ENCODE measurements around the gene FAS. TPM values are rescaled to one million over a fixed set of nuclear protein-coding genes. Genes with fewer than 3 reads are reported as not detected.

Gene FAS
- total and polyA plus RNA-seq, 2 experiments from 2014 or later: 0.77 to 1.2 TPM

DNA sequence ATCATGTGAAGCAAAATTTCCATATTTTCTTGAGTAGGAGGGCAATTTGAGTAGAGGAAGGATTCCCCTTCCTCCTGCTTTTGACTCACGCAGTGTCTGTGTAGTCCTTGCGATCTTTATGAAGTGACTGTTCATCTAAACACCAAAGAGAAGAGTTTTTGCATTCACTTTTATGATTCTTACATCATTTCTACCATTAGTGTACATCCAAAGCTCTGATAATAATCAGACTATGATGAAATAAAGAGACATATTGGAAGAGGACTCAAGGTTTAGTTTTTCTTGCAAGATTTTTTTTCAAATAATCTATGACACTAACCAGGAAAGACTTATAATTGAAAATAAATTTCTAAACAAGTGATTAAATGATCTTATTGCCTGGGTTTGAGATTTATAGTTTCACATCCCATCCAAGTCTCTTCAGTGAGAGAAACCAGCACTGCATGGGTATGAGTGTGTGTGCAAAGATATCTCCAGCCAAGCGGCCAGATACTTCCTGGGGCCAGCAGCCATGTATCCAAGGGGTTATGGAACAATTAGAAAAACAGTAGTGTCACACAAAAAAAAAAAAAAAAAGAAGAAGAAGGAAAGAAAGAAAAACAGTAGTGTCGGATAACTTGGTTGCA, 36.0 kb upstream of the FAS start:
- Histone ChIP-seq H3K4me1 (ENCODE audit: low read depth) (peaks cover 33% of the 10 kb centered on the region), H3K27me3 (no peaks in the 10 kb centered on the region), H3K4me3 (no peak overlapping the region), H3K9me3 (ENCODE audit: low read depth) (no peaks in the 10 kb centered on the region), H3K36me3 (no peaks in the 10 kb centered on the region), H3K27ac (no peak overlapping the region)
- TF ChIP-seq CTCF (IDR thresholded peaks at IDR 0.05; ENCODE audit: low read depth, low read length): no peak
- no peak for DNase-seq (ENCODE audit: low read depth in 1 of 2, low spot score in 1 of 2)

DNA sequence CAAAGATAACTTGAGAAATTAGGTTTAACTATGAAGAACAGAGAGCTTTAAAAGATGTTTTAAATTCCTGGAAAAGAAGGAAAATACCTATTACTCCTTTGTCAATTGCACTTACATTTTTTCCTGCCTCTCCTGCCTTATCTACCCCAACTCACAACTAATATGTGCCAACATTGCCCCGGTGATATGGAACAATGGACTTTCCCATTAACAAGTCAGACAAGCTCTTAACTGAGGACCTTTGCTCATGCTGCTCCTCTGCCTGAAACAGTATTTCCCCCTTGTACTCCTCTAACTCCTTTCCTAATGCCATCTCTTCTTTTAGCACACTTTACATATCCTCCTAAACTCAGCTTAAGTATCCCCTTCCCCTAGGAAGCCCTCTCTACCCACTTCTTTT, 33.2 kb upstream of the FAS start:
- H3K4me3 ChIP-seq: no peak overlapping the region
- DNase-seq (ENCODE audit: low read depth in 1 of 2, low spot score in 1 of 2): no peak

GRCh38 chr10:88958721-88959120, 31.9 kb upstream of the FAS start:
- Histone ChIP-seq H3K4me3 (no peak overlapping the region), H3K4me1 (ENCODE audit: low read depth) (no peaks in the 10 kb centered on the region), H3K9me3 (ENCODE audit: low read depth) (peaks cover 2% of the 10 kb centered on the region), H3K36me3 (no peaks in the 10 kb centered on the region), H3K27me3 (no peaks in the 10 kb centered on the region), H3K27ac (no peak overlapping the region)
- TF ChIP-seq CTCF (IDR thresholded peaks at IDR 0.05; ENCODE audit: low read depth, low read length): no peak
- no peak for DNase-seq (ENCODE audit: low read depth in 1 of 2, low spot score in 1 of 2)

More for the DNA sequence above, 33.2 kb upstream of the FAS start:
- Histone ChIP-seq H3K27ac (no peak overlapping the region), H3K27me3 (no peaks in the 10 kb centered on the region), H3K36me3 (no peaks in the 10 kb centered on the region), H3K9me3 (ENCODE audit: low read depth) (peaks cover 2% of the 10 kb centered on the region), H3K4me1 (ENCODE audit: low read depth) (peaks cover 5% of the 10 kb centered on the region)
- no peak for TF ChIP-seq CTCF (IDR thresholded peaks at IDR 0.05; ENCODE audit: low read depth, low read length)

GRCh38 chr10:88960802-88961201, 29.8 kb upstream of the FAS start:
- H3K4me3 ChIP-seq: no peak overlapping the region
- no peak for DNase-seq (ENCODE audit: low read depth in 1 of 2, low spot score in 1 of 2)
- peaks cover 2% of the 10 kb centered on the region for H3K4me1 ChIP-seq (ENCODE audit: low read depth)
- H3K27me3 ChIP-seq: no peaks in the 10 kb centered on the region
- H3K9me3 ChIP-seq (ENCODE audit: low read depth): peaks cover 2% of the 10 kb centered on the region
- no peak overlapping the region for H3K27ac ChIP-seq
- no peaks in the 10 kb centered on the region for H3K36me3 ChIP-seq
- no peak for TF ChIP-seq CTCF (IDR thresholded peaks at IDR 0.05; ENCODE audit: low read depth, low read length)

- Histone ChIP-seq H3K4me1 (ENCODE audit: low read depth) (peaks cover 6% of the 10 kb centered on the region), H3K9me3 (ENCODE audit: low read depth) (peaks cover 2% of the 10 kb centered on the region), H3K36me3 (no peaks in the 10 kb centered on the region), H3K4me3 (no peak overlapping the region), H3K27me3 (no peaks in the 10 kb centered on the region), H3K27ac (no peak overlapping the region)
- TF ChIP-seq CTCF (IDR thresholded peaks at IDR 0.05; ENCODE audit: low read depth, low read length): no peak
- no peak for DNase-seq (ENCODE audit: low read depth in 1 of 2, low spot score in 1 of 2)
Observed at GRCh38 chr10:88961266-88961665, 29.3 kb upstream of the FAS start.
